ENCODE measurements around the gene TAF1.
"Not testable (repeated sequence)": the region's sequence is repeated elsewhere in the genome, so short reads cannot be mapped to it uniquely, and the experiment has no call there.

The TAF1 gene

GRCh38 chrX:71450433-71451106 lies 84.4 kb downstream of the TAF1 start:
- Histone ChIP-seq H3K4me2 (no peak overlapping the region), H4K20me1 (no peaks in the 10 kb centered on the region; a peak in 1 of 22 replicates), H3K4me1 (no peaks in the 10 kb centered on the region), H3K9ac (no peak overlapping the region), H3K9me3 (replicated peaks in 1 of 11) (peaks cover 0 to 12% (median 0%) of the 10 kb centered on the region in 11 experiments; a peak in 3 of 22 replicates), H3K36me3 (peaks cover 29 to 72% (median 38%) of the 10 kb centered on the region in 11 experiments; a peak in 21 of 22 replicates), H3K4me3 (no peak overlapping the region), H3K27ac (no peak overlapping the region), H3K27me3 (peaks cover 4 to 53% (median 41%) of the 10 kb centered on the region in 11 experiments; a peak in 19 of 22 replicates)
- no peak for TF ChIP-seq Cebpa-rat (IDR thresholded peaks at IDR 0.05)

- H3K4me3 ChIP-seq, H3K4me2 ChIP-seq, H4K20me1 ChIP-seq, H3K9ac ChIP-seq, H3K27ac ChIP-seq, H3K4me1 ChIP-seq: not testable (repeated sequence)
- peaks cover 2 to 51% (median 36%) of the 10 kb centered on the region in 11 experiments; a peak in 19 of 22 replicates for H3K27me3 ChIP-seq
- peaks cover 33 to 76% (median 45%) of the 10 kb centered on the region in 11 experiments for H3K36me3 ChIP-seq
- peaks cover 0 to 12% (median 0%) of the 10 kb centered on the region in 11 experiments; a peak in 3 of 22 replicates for H3K9me3 ChIP-seq (replicated peaks in 1 of 11)
Measured at GRCh38 chrX:71451518-71451917, 85.4 kb downstream of the TAF1 start.

GRCh38 chrX:71453056-71453455 lies 86.9 kb downstream of the TAF1 start:
- Histone ChIP-seq H3K27ac (no peak overlapping the region), H3K9ac (no peak overlapping the region), H3K4me2 (no peak overlapping the region), H3K4me1 (no peaks in the 10 kb centered on the region), H3K27me3 (peaks cover 3 to 51% (median 31%) of the 10 kb centered on the region in 11 experiments; a peak in 18 of 22 replicates), H3K36me3 (peaks cover 44 to 83% (median 56%) of the 10 kb centered on the region in 11 experiments), H4K20me1 (no peaks in the 10 kb centered on the region; a peak in 1 of 22 replicates), H3K4me3 (no peak overlapping the region), H3K9me3 (replicated peaks in 1 of 11) (peaks cover 0 to 12% (median 0%) of the 10 kb centered on the region in 11 experiments; a peak in 3 of 22 replicates)
- no peak for TF ChIP-seq Cebpa-rat (IDR thresholded peaks at IDR 0.05)

DNA sequence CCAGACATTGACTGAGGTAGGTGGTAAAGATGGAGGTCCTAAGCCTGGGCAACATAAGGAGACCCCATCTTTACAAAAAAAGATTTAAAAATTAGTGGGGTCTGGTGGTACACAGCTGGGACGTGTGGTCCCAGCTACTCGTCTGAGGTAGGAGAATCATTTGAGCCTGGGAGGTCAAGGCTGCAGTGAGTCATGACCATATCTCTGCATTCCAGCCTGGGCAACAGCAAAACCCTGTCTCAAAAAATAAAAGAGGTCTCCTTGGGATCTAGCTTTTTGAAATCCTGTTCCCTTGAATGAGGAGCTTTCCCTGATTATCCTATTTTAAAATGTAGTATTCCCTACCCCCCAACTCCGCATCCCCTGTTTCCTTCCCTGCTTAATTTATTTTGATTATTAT lies 88.1 kb downstream of the TAF1 start:
- H3K9me3 ChIP-seq (replicated peaks in 1 of 11) = peaks cover 0 to 12% (median 0%) of the 10 kb centered on the region in 11 experiments; a peak in 3 of 22 replicates
- no peak overlapping the region for H3K4me3 ChIP-seq
- H3K4me2 ChIP-seq = no peak overlapping the region
- no peaks in the 10 kb centered on the region for H3K4me1 ChIP-seq
- no peak overlapping the region for H3K9ac ChIP-seq
- peaks cover 0 to 3% (median 0%) of the 10 kb centered on the region in 11 experiments; a peak in 1 of 22 replicates for H4K20me1 ChIP-seq
- H3K27me3 ChIP-seq = peaks cover 3 to 54% (median 31%) of the 10 kb centered on the region in 11 experiments; a peak in 16 of 22 replicates
- H3K36me3 ChIP-seq = peaks cover 54 to 83% (median 67%) of the 10 kb centered on the region in 11 experiments
- no peak overlapping the region for H3K27ac ChIP-seq
- no peak for TF ChIP-seq Cebpa-rat (IDR thresholded peaks at IDR 0.05)

- H3K36me3 ChIP-seq = peaks cover 80 to 100% (median 90%) of the 10 kb centered on the region in 11 experiments
- H3K9me3 ChIP-seq (replicated peaks in 1 of 11) = no peaks in the 10 kb centered on the region
- peaks cover 30 to 90% (median 61%) of the 10 kb centered on the region in 11 experiments; a peak in 21 of 22 replicates for H3K27me3 ChIP-seq
- no peak overlapping the region for H3K9ac ChIP-seq
- H3K4me1 ChIP-seq = no peaks in the 10 kb centered on the region
- H3K27ac ChIP-seq = no peak overlapping the region
- H4K20me1 ChIP-seq = peaks cover 0 to 4% (median 0%) of the 10 kb centered on the region in 11 experiments; a peak in 4 of 22 replicates
- TF ChIP-seq Cebpa-rat (IDR thresholded peaks at IDR 0.05) = no peak
- no peak overlapping the region for H3K4me2 ChIP-seq
- no peak overlapping the region for H3K4me3 ChIP-seq
Measured at GRCh38 chrX:71458866-71459265, 92.7 kb downstream of the TAF1 start.

- no peak overlapping the region for H3K27ac ChIP-seq
- H3K4me3 ChIP-seq = no peak overlapping the region
- peaks cover 44 to 80% (median 60%) of the 10 kb centered on the region in 11 experiments for H3K36me3 ChIP-seq
- no peak overlapping the region for H3K4me2 ChIP-seq
- H3K9me3 ChIP-seq (replicated peaks in 1 of 11) = no peaks in the 10 kb centered on the region
- peaks cover 0 to 4% (median 0%) of the 10 kb centered on the region in 11 experiments; a peak in 3 of 22 replicates for H4K20me1 ChIP-seq
- H3K27me3 ChIP-seq = peaks cover 41 to 90% (median 79%) of the 10 kb centered on the region in 11 experiments
- no peaks in the 10 kb centered on the region for H3K4me1 ChIP-seq
- H3K9ac ChIP-seq = no peak overlapping the region
- TF ChIP-seq Cebpa-rat (IDR thresholded peaks at IDR 0.05) = no peak
Measured at GRCh38 chrX:71464968-71465367, 98.8 kb downstream of the TAF1 start.

DNA sequence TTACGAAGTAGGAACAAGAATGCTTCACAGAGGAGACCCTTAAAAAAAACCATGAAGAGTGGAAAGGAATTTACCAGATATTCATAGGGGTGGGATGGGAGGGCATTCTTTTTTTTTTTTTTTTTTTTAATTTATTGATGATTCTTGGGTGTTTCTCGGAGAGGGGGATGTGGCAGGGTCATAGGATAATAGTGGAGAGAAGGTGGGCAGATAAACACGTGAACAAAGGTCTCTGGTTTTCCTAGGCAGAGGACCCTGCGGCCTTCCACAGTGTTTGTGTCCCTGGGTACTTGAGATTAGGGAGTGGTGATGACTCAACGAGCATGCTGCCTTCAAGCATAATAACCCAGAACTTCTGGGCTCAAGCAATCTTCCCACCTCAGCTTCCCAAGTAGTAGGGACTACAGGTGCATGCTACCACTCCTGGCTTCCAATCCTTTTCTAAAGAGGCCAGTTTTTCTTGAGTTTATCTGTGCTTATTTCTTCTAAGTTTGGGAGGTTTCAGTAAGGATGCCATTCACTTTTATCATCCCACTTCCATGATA lies 100.9 kb downstream of the TAF1 start:
- Histone ChIP-seq H3K27ac (no peak overlapping the region), H3K9me3 (replicated peaks in 1 of 11) (no peaks in the 10 kb centered on the region), H3K36me3 (peaks cover 23 to 59% (median 39%) of the 10 kb centered on the region in 11 experiments), H3K4me2 (no peak overlapping the region), H3K4me1 (no peaks in the 10 kb centered on the region), H4K20me1 (no peaks in the 10 kb centered on the region; a peak in 3 of 22 replicates), H3K4me3 (no peak overlapping the region), H3K27me3 (peaks cover 29 to 84% (median 60%) of the 10 kb centered on the region in 11 experiments), H3K9ac (no peak overlapping the region)
- TF ChIP-seq Cebpa-rat (IDR thresholded peaks at IDR 0.05) = no peak

- Histone ChIP-seq H3K4me2 (peak overlapping the region in 6 of 11 experiments; percentile 33 to 64 (median 52); a peak in 11 of 22 replicates), H3K4me3 (no peak overlapping the region), H3K27ac (peak overlapping the region in 5 of 11 experiments; percentile 3 to 73 (median 58); a peak in 9 of 22 replicates), H3K9me3 (replicated peaks in 1 of 11) (no peaks in the 10 kb centered on the region), H3K4me1 (peaks cover 0 to 34% (median 10%) of the 10 kb centered on the region in 10 experiments; a peak in 11 of 20 replicates), H3K9ac (peak overlapping the region in 3 of 11 experiments; percentile 19 to 48 (median 46); a peak in 4 of 22 replicates), H3K27me3 (peaks cover 53 to 95% (median 79%) of the 10 kb centered on the region in 11 experiments), H3K36me3 (no peaks in the 10 kb centered on the region), H4K20me1 (no peaks in the 10 kb centered on the region; a peak in 2 of 22 replicates)
- no peak for TF ChIP-seq Cebpa-rat (IDR thresholded peaks at IDR 0.05)
Measured at GRCh38 chrX:71475785-71476540, 109.8 kb downstream of the TAF1 start.
